ENCODE data around the gene EMID1.

EMID1 gene

DNA sequence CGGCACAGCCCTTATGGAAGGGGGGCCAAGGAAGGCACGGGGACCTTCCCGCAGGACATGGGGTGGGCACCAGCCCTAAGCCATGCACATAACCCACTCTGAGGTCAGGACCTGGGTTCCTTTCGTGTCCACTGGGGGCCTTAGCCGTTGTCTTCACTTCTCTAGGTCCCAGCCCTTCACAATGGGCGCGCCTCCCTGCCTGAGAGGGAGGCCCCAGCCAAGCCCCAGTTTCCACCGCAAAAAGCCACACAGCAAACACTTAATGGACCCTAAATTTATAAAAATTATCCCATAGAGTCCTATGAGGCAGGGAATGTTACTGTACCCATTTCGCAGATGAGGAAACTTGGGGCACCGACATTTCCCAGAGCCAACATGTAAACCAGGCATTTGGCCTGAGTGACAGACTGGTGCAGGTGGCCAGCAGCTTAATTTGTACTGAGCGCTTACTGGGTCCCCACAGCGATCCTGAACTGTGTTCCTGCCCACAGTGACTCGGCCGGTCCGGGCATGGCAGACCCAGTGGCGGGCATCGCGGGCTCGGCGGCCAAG, 102.0 kb downstream of the EMID1 start:
- no peak for DNase-seq (ENCODE audit: low read depth, low spot score)

DNA sequence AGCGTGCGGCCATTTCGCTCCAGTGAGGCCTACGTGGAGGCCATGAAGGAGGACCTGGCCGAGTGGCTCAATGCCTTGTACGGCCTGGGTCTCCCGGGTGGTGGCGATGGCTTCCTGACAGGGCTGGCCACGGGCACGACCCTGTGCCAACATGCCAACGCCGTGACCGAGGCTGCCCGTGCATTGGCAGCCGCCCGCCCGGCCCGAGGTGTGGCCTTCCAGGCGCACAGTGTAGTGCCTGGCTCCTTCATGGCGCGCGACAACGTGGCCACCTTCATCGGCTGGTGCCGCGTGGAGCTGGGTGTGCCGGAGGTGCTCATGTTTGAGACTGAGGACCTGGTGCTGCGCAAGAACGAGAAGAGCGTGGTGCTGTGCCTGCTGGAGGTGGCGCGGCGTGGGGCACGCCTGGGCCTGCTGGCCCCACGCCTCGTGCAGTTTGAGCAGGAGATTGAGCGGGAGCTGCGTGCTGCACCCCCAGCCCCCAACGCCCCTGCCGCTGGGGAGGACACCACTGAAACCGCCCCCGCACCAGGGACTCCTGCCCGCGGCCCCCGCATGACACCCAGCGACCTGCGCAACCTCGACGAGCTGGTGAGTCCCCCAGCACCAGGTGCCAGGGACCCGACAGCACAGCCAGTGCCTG, 102.6 kb downstream of the EMID1 start:
- peak overlapping the region; percentile 12 for H3K27ac ChIP-seq
- no peak for DNase-seq (ENCODE audit: low read depth, low spot score)

More for the DNA sequence above, 102.0 kb downstream of the EMID1 start:
- H3K27ac ChIP-seq, result peak overlapping the region; percentile 42

GRCh38 chr22:29308791-29309262, 103.1 kb downstream of the EMID1 start:
- H3K27ac ChIP-seq, result peak overlapping the region; percentile 12
- DNase-seq (ENCODE audit: low read depth, low spot score), result no peak
